HepG2 (cell line): ENCODE results near the gene LRRC3C. TPM values are rescaled to one million over a fixed set of nuclear protein-coding genes. Genes with fewer than 3 reads are reported as not detected.

Experiments used
- ATM ChIP-seq: fragments of 450-650 bp; IDR thresholded peaks from 2 replicates; pipeline ENCODE4 v1.7.1; 2017; ENCODE audit warnings: mild to moderate bottlenecking, borderline replicate concordance
- CERS6 ChIP-seq: sonication (generic); formaldehyde crosslinking; IDR thresholded peaks from 2 replicates; pipeline ENCODE4 v1.5.0; 2020; ENCODE audit warnings: missing genetic modification reagents
- CHD2 ChIP-seq: IDR thresholded peaks from 2 replicates; pipeline ENCODE4 v1.6.1; 2011; ENCODE audit warnings: low read depth, low read length, improper control_type of control experiment
- E2F5 ChIP-seq: sonication (generic); formaldehyde crosslinking; conservative IDR thresholded peaks from 2 replicates; pipeline ENCODE4 v1.4.0; 2020; ENCODE audit warnings: missing genetic modification reagents
- ETV6 ChIP-seq: sonication (generic); formaldehyde crosslinking; conservative IDR thresholded peaks from 2 replicates; pipeline ENCODE4 v1.4.0; 2020; ENCODE audit warnings: missing genetic modification reagents
- HDAC2 ChIP-seq: sonication (generic); formaldehyde crosslinking; IDR thresholded peaks from 2 replicates; pipeline ENCODE4 v1.4.0; 2020; ENCODE audit warnings: missing genetic modification reagents
- HES4 ChIP-seq: sonication (generic); formaldehyde crosslinking; IDR thresholded peaks from 2 replicates; pipeline ENCODE4 v1.9.0; 2021; ENCODE audit warnings: mild to moderate bottlenecking, missing genetic modification reagents, borderline replicate concordance
- IRX3 ChIP-seq: sonication (generic); formaldehyde crosslinking; IDR thresholded peaks from 2 replicates; pipeline ENCODE4 v1.8.1; 2023; ENCODE audit warnings: mild to moderate bottlenecking, low read depth, missing genetic modification reagents, borderline replicate concordance
- NPAS2 ChIP-seq: sonication (generic); formaldehyde crosslinking; IDR thresholded peaks from 2 replicates; pipeline ENCODE4 v1.8.0; 2022; ENCODE audit warnings: mild to moderate bottlenecking, missing genetic modification reagents, borderline replicate concordance
- NR0B2 ChIP-seq: sonication (generic); formaldehyde crosslinking; IDR thresholded peaks from 2 replicates; pipeline ENCODE4 v1.4.0; 2020; ENCODE audit warnings: mild to moderate bottlenecking, missing genetic modification reagents
- RARG ChIP-seq: sonication (generic); formaldehyde crosslinking; IDR thresholded peaks from 2 replicates; pipeline ENCODE4 v1.4.0; 2020; ENCODE audit warnings: low read depth, mild to moderate bottlenecking, missing genetic modification reagents
- SKIL ChIP-seq: sonication (generic); formaldehyde crosslinking; IDR thresholded peaks from 2 replicates; pipeline ENCODE4 v1.8.0; 2022; ENCODE audit warnings: missing genetic modification reagents, mild to moderate bottlenecking, moderate library complexity, borderline replicate concordance
- SMARCE1 ChIP-seq: fragments of 450-650 bp; IDR thresholded peaks from 2 replicates; pipeline ENCODE4 v1.6.1; 2017; ENCODE audit warnings: borderline replicate concordance
- SPEN ChIP-seq: sonication (generic); formaldehyde crosslinking; IDR thresholded peaks from 2 replicates; pipeline ENCODE4 v1.5.1; 2020; ENCODE audit warnings: low read depth, mild to moderate bottlenecking, missing genetic modification reagents
- TBX2 ChIP-seq: sonication (generic); formaldehyde crosslinking; IDR thresholded peaks from 2 replicates; pipeline ENCODE4 v1.5.0; 2020; ENCODE audit warnings: missing genetic modification reagents, mild to moderate bottlenecking, borderline replicate concordance
- ZMAT3 ChIP-seq: sonication (generic); formaldehyde crosslinking; conservative IDR thresholded peaks from 2 replicates; pipeline ENCODE4 v1.7.0; 2021; ENCODE audit warnings: missing genetic modification reagents
- ZNF263 ChIP-seq: sonication (generic); formaldehyde crosslinking; IDR thresholded peaks from 2 replicates; pipeline ENCODE4 v1.4.0; 2020; ENCODE audit warnings: missing genetic modification reagents
- ZNF329 ChIP-seq: sonication (generic); formaldehyde crosslinking; IDR thresholded peaks from 2 replicates; pipeline ENCODE4 v1.9.0; 2021; ENCODE audit warnings: low read depth, mild to moderate bottlenecking, missing genetic modification reagents
- ZNF354B ChIP-seq: sonication (generic); formaldehyde crosslinking; IDR thresholded peaks from 2 replicates; pipeline ENCODE4 v1.8.0; 2022; ENCODE audit warnings: mild to moderate bottlenecking, missing genetic modification reagents
- ZNF432 ChIP-seq: sonication (generic); formaldehyde crosslinking; IDR thresholded peaks from 2 replicates; pipeline ENCODE4 v1.5.0; 2020; ENCODE audit warnings: missing genetic modification reagents, mild to moderate bottlenecking, borderline replicate concordance
- ZNF44 ChIP-seq: sonication (generic); formaldehyde crosslinking; IDR thresholded peaks from 2 replicates; pipeline ENCODE4 v1.5.1; 2020; ENCODE audit warnings: mild to moderate bottlenecking, missing genetic modification reagents
- ZNF670 ChIP-seq: sonication (generic); formaldehyde crosslinking; IDR thresholded peaks from 2 replicates; pipeline ENCODE4 v1.8.0; 2022; ENCODE audit warnings: mild to moderate bottlenecking, missing genetic modification reagents, borderline replicate concordance
- ZNF710 ChIP-seq: sonication (generic); formaldehyde crosslinking; IDR thresholded peaks from 2 replicates; pipeline ENCODE4 v1.5.0; 2020; ENCODE audit warnings: mild to moderate bottlenecking, missing genetic modification reagents, borderline replicate concordance
- polyA plus RNA-seq, 8 experiments: library from polyadenylated mRNA; depleted of rRNA in 3 of 8; stranded (reverse) in 7 of 8; unstranded in 1 of 8; fragments of >200 nt; fragmentation: Illumina TruSeq in 4 of 8; extraction: Trizol in 4 of 8; gene quantifications; 2 replicates each; pipeline versions ENCODE4 v1.2.1 to v1.2.3, GENCODE V29; 2011 to 2016; ENCODE audit warnings: low read depth in 4 of 8, missing spikeins in 1 of 8, mixed read lengths in 1 of 8; ENCODE audit not compliant: insufficient read depth in 1 of 8
- total RNA-seq, 5 experiments: library from RNA; depleted of rRNA; stranded (reverse); fragments of >200 nt; fragmentation: Illumina TruSeq; extraction: Trizol; gene quantifications; 2 replicates each; pipeline ENCODE4 v1.2.3, GENCODE V29; 2016; ENCODE audit warnings: low read depth in 1 of 5

The LRRC3C gene
- total and polyA plus RNA-seq, 2 of the 13 experiments (the other 11 are each of a cell fraction or from before 2014, with no cell fraction given): 0.17 TPM; not detected in 1

GRCh38 chr17:39927101-39927928 is at the start of gene LRRC3C, which contains the start of gene ORMDL3 (continued):
- TF ChIP-seq NR0B2 (CRISPR knock-in tag) (no peak), NPAS2 (CRISPR knock-in tag) (no peak), ZMAT3 (peak; percentile 94), E2F5 (peak; percentile 26; the same call in 1 of the 2 replicates), CERS6 (CRISPR knock-in tag) (no peak), SMARCE1 (no peak), HES4 (CRISPR knock-in tag) (no peak; the same call in 1 of the 2 replicates), ATM (no peak), CHD2 (peak; percentile 81), ZNF354B (CRISPR knock-in tag) (no peak), ZNF329 (peak; percentile 63; the same call in 1 of the 2 replicates), ZNF710 (CRISPR knock-in tag) (no peak), ZNF432 (CRISPR knock-in tag) (no peak), ETV6 (CRISPR knock-in tag) (peak; percentile 67), HDAC2 (peak; percentile 68), ZNF263 (CRISPR knock-in tag) (peak; percentile 8), RARG (CRISPR knock-in tag) (no peak), SPEN (peak; percentile 86), IRX3 (CRISPR knock-in tag) (no peak), TBX2 (CRISPR knock-in tag) (peak; percentile 69; the same call in 1 of the 2 replicates), ZNF670 (CRISPR knock-in tag) (peak; percentile 94), ZNF44 (CRISPR knock-in tag) (peak; percentile 65; the same call in 1 of the 2 replicates), SKIL (CRISPR knock-in tag) (peak; percentile 42; the same call in 1 of the 2 replicates)
